KMS-11 (cell line): ENCODE results near the gene GATA5.
A peak's percentile ranks its signal among the peaks of the same experiment; 100 is the strongest.

ENCODE experiments used
- H2AFZ ChIP-seq: fragments of 200-600 bp; sonication (generic); 2 replicates; pipeline ENCODE4 v1.6.1; 2016; ENCODE audit warnings: antibody characterized with exemption, mixed run types, low read depth
- H3K27ac ChIP-seq: fragments of 200-600 bp; sonication (generic); 2 replicates; pipeline ENCODE4 v1.6.1; 2016; ENCODE audit warnings: mild to moderate bottlenecking, mixed run types
- H3K27me3 ChIP-seq: fragments of 200-600 bp; sonication (generic); 2 replicates; pipeline ENCODE4 v1.6.1; 2017; ENCODE audit warnings: mild to moderate bottlenecking, low read depth, mixed run types, moderate library complexity; ENCODE audit not compliant: insufficient read depth
- H3K36me3 ChIP-seq: fragments of 200-600 bp; sonication (generic); 2 replicates; pipeline ENCODE4 v1.6.1; 2017; ENCODE audit warnings: mild to moderate bottlenecking, mixed run types; ENCODE audit not compliant: insufficient read depth
- H3K4me1 ChIP-seq: fragments of 200-600 bp; sonication (generic); 2 replicates; pipeline ENCODE4 v1.6.1; 2016; ENCODE audit warnings: mild to moderate bottlenecking, low read depth, mixed run types; ENCODE audit not compliant: poor library complexity, severe bottlenecking
- H3K4me2 ChIP-seq: fragments of 200-600 bp; sonication (generic); 2 replicates; pipeline ENCODE4 v1.7.0; 2016; ENCODE audit warnings: mild to moderate bottlenecking, mixed run types
- H3K4me3 ChIP-seq: fragments of 200-600 bp; sonication (generic); IDR thresholded peaks from 2 replicates; pipeline ENCODE4 v1.6.1; 2017; ENCODE audit warnings: low read depth, low read length, mixed read lengths; ENCODE audit not compliant: insufficient read depth
- H3K79me2 ChIP-seq: fragments of 200-600 bp; sonication (generic); 2 replicates; pipeline ENCODE4 v1.6.1; 2016; ENCODE audit warnings: low read depth, mixed run types; ENCODE audit not compliant: insufficient read depth
- H3K9ac ChIP-seq: fragments of 200-600 bp; sonication (generic); 2 replicates; pipeline ENCODE4 v1.6.1; 2016; ENCODE audit warnings: mild to moderate bottlenecking, mixed run types
- H4K20me1 ChIP-seq: fragments of 200-600 bp; sonication (generic); 2 replicates; pipeline ENCODE4 v1.6.1; 2016; ENCODE audit warnings: mild to moderate bottlenecking, mixed run types; ENCODE audit not compliant: insufficient read depth
- TF ChIP-seq, protein P1 (sequence below): fragments of 200-600 bp; sonication (generic); conservative IDR thresholded peaks from 2 replicates; pipeline ENCODE4 v1.6.1; 2017; ENCODE audit warnings: low read depth, mild to moderate bottlenecking, antibody characterized with exemption, low read length, moderate library complexity, mixed read lengths

Gene GATA5

DNA sequence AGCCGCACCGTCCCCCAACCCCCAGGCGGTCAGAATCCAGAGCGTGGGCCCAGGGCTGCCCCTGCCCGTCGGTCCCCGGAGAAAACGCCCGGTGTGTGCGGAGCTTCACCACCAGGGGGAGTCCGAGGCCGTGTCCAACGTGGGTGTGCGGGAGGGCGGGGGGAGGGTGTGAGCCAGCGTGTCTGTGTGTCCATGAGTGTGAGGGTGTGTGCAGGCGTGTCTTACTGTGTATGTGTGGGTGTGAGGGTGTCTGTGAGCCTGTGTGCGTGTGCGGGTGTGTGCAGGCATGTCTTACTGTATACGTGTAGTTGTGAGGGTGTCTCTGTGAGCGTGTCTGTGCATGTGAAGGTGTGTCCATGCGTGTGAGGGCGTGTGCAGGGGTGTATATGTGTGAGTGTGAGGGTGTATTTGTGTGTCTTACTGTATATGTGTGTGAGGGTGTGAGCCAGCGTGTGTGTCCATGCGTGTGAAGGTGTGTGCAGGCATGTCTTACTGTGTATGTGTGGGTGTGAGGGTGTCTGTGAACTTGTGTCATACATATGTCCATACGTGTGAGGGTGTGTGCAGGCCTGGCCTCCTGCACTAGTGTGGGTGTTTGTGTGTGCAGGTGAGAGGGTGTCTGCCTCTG is 24.6 kb upstream of the GATA5 start:
- H2AFZ ChIP-seq: no peak overlapping the region
- TF ChIP-seq, protein P1, sequence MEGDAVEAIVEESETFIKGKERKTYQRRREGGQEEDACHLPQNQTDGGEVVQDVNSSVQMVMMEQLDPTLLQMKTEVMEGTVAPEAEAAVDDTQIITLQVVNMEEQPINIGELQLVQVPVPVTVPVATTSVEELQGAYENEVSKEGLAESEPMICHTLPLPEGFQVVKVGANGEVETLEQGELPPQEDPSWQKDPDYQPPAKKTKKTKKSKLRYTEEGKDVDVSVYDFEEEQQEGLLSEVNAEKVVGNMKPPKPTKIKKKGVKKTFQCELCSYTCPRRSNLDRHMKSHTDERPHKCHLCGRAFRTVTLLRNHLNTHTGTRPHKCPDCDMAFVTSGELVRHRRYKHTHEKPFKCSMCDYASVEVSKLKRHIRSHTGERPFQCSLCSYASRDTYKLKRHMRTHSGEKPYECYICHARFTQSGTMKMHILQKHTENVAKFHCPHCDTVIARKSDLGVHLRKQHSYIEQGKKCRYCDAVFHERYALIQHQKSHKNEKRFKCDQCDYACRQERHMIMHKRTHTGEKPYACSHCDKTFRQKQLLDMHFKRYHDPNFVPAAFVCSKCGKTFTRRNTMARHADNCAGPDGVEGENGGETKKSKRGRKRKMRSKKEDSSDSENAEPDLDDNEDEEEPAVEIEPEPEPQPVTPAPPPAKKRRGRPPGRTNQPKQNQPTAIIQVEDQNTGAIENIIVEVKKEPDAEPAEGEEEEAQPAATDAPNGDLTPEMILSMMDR: peak; percentile 86

DNA sequence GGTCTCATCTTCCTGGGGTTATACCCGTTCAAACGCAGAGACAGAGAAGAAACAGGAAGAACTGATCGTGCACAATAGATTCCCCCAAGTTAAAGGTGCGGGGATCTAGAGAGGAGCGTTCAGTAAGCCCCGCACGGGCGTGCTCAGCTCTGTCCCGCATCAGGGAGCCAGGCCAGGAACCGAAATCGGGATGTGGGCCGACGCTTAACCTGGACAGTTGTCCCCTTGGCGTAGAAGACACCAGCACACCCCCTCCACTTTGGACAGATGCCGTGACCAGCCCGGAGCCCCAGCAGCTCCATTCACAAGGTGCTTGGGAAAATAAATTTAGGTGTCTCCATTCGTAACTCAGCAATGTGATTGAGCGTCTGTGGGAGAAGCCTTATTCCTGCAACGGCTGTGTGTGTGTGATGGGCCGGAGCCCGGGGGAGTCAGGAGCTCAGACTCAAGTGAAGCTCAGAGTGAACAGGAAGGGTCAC is 24.0 kb upstream of the GATA5 start:
- H2AFZ ChIP-seq: no peak overlapping the region

More for the DNA sequence above, 24.6 kb upstream of the GATA5 start:
- no peaks in the 10 kb centered on the region for H3K79me2 ChIP-seq
- no peak overlapping the region for H3K27ac ChIP-seq
- peaks cover 70% of the 10 kb centered on the region for H3K27me3 ChIP-seq
- H3K4me1 ChIP-seq: no peaks in the 10 kb centered on the region
- H4K20me1 ChIP-seq: no peaks in the 10 kb centered on the region
- H3K36me3 ChIP-seq: no peaks in the 10 kb centered on the region
- no peak overlapping the region for H3K4me3 ChIP-seq
- H3K9ac ChIP-seq: no peak overlapping the region
- H3K4me2 ChIP-seq: no peak overlapping the region

DNA sequence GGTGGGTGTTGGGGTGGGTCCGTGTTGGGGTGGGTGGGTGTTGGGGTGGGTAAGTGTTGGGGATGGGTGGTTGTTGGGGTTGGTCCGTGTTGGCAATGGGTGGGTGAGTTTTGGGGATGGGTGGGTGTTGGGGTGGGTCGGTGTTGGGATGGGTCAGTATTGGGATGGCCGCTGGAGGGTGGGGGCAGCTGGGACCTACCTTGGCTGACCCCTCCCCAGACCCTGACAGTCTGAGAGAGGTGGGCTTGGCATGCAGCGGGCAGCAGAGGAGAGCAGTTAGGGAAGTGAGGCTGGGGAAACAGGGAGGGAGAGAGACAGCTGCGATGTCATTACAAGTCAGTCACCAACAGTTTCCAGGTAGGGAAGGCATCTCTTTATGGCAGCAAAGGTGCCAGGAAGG is 23.1 kb upstream of the GATA5 start:
- H3K9ac ChIP-seq: no peak overlapping the region
- H3K4me1 ChIP-seq: no peaks in the 10 kb centered on the region
- TF ChIP-seq, protein P1: no peak
- H3K27ac ChIP-seq: no peak overlapping the region
- H3K27me3 ChIP-seq: peaks cover 72% of the 10 kb centered on the region
- no peak overlapping the region for H3K4me3 ChIP-seq
- no peak overlapping the region for H2AFZ ChIP-seq
- no peak overlapping the region for H3K4me2 ChIP-seq
- no peaks in the 10 kb centered on the region for H3K36me3 ChIP-seq
- H4K20me1 ChIP-seq: no peaks in the 10 kb centered on the region
- H3K79me2 ChIP-seq: no peaks in the 10 kb centered on the region

More for the DNA sequence above, 24.0 kb upstream of the GATA5 start:
- no peak overlapping the region for H3K4me2 ChIP-seq
- H3K27ac ChIP-seq: no peak overlapping the region
- no peak overlapping the region for H3K9ac ChIP-seq
- H4K20me1 ChIP-seq: no peaks in the 10 kb centered on the region
- H3K27me3 ChIP-seq: peaks cover 70% of the 10 kb centered on the region
- H3K4me1 ChIP-seq: no peaks in the 10 kb centered on the region
- no peaks in the 10 kb centered on the region for H3K79me2 ChIP-seq
- no peak overlapping the region for H3K4me3 ChIP-seq
- no peaks in the 10 kb centered on the region for H3K36me3 ChIP-seq
- TF ChIP-seq, protein P1: no peak

DNA sequence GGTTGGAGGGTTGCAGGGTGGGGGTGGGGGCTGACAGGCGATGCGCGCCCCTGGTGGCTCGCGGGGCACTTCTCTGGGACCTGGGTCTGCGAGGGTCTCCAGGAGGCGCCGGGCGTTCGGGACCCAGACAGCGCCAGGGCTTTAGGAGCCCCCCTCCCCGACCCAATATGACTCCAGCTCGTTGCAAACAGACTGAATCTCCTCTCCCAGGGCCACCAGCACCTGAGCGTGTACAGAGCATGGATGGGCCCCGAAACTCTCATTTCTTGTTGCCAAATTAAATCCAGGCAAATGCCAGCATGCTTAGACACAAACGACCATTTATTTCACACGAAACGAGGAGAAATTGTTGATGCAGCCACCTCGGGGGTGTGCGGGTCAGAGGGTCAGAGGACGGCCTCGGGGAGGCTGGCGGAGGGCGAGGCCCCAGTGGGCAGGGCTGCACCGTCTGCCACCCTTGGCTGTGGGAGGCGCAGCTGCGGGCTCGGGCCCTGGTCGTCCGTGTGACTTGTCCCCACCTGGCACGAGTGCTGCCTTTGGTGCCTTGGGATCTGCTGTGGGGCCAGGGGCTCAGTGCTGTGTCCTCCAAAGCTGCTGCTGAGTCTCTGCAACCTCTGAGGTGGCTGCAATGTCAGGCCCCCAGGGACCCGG is 20.9 kb upstream of the GATA5 start:
- no peaks in the 10 kb centered on the region for H3K36me3 ChIP-seq
- H3K27ac ChIP-seq: no peak overlapping the region
- TF ChIP-seq, protein P1: peak; percentile 58
- H3K4me1 ChIP-seq: no peaks in the 10 kb centered on the region
- H4K20me1 ChIP-seq: no peaks in the 10 kb centered on the region
- no peak overlapping the region for H3K9ac ChIP-seq
- H3K27me3 ChIP-seq: peaks cover 74% of the 10 kb centered on the region
- no peak overlapping the region for H3K4me3 ChIP-seq
- no peak overlapping the region for H2AFZ ChIP-seq
- no peaks in the 10 kb centered on the region for H3K79me2 ChIP-seq
- no peak overlapping the region for H3K4me2 ChIP-seq
